HL-60 (cell line): Measurements from ENCODE around the gene DNAH17.

Source experiments
- DNase-seq, 2 experiments: peaks; one replicate each; pipeline ENCODE4 v3.0.0-alpha.2; 2010 to 2020; ENCODE audit warnings: low read depth in 1 of 2, low spot score in 1 of 2
- H3K27ac ChIP-seq: fragments of 250-450 bp; sonication (Bioruptor Pico); replicated peaks from 2 replicates; pipeline ENCODE4 v1.5.1; 2020; ENCODE audit warnings: mild to moderate bottlenecking, moderate library complexity
- H3K27me3 ChIP-seq: fragments of 250-450 bp; sonication (Bioruptor Pico); 2 replicates; pipeline ENCODE4 v1.5.1; 2021; ENCODE audit warnings: mild to moderate bottlenecking, moderate library complexity; ENCODE audit not compliant: insufficient read depth, poor library complexity, severe bottlenecking
- H3K4me3 ChIP-seq: replicated peaks from 2 replicates; pipeline ENCODE4 v1.5.1; 2011; ENCODE audit warnings: mild to moderate bottlenecking, control low read depth, low read length; ENCODE audit not compliant: insufficient read depth
- CTCF ChIP-seq: IDR thresholded peaks from one replicate; pipeline ENCODE4 v1.5.1; 2011; ENCODE audit warnings: low read length, control low read depth, inconsistent platforms; ENCODE audit not compliant: insufficient read depth
- GABPA ChIP-seq: IDR thresholded peaks from 2 replicates; pipeline ENCODE4 v1.6.1; 2012; ENCODE audit warnings: low read depth
- POLR2AphosphoS5 ChIP-seq: IDR thresholded peaks from 2 replicates; pipeline ENCODE4 v1.6.1; 2012; ENCODE audit warnings: low read depth
- SPI1 ChIP-seq: IDR thresholded peaks from 2 replicates; pipeline ENCODE4 v1.6.1; 2012; ENCODE audit warnings: low read depth, mild to moderate bottlenecking, borderline replicate concordance
- TF ChIP-seq, protein P1 (sequence below): IDR thresholded peaks from 2 replicates; pipeline ENCODE4 v1.6.1; 2012; ENCODE audit warnings: low read depth; ENCODE audit not compliant: insufficient replicate concordance

Gene DNAH17

GRCh38 chr17:78397681-78398101, 179.5 kb downstream of the DNAH17 start:
- TF ChIP-seq SPI1 = no peak
- TF ChIP-seq GABPA = no peak
- TF ChIP-seq CTCF = no peak
- TF ChIP-seq POLR2AphosphoS5 = no peak
- TF ChIP-seq, protein P1, sequence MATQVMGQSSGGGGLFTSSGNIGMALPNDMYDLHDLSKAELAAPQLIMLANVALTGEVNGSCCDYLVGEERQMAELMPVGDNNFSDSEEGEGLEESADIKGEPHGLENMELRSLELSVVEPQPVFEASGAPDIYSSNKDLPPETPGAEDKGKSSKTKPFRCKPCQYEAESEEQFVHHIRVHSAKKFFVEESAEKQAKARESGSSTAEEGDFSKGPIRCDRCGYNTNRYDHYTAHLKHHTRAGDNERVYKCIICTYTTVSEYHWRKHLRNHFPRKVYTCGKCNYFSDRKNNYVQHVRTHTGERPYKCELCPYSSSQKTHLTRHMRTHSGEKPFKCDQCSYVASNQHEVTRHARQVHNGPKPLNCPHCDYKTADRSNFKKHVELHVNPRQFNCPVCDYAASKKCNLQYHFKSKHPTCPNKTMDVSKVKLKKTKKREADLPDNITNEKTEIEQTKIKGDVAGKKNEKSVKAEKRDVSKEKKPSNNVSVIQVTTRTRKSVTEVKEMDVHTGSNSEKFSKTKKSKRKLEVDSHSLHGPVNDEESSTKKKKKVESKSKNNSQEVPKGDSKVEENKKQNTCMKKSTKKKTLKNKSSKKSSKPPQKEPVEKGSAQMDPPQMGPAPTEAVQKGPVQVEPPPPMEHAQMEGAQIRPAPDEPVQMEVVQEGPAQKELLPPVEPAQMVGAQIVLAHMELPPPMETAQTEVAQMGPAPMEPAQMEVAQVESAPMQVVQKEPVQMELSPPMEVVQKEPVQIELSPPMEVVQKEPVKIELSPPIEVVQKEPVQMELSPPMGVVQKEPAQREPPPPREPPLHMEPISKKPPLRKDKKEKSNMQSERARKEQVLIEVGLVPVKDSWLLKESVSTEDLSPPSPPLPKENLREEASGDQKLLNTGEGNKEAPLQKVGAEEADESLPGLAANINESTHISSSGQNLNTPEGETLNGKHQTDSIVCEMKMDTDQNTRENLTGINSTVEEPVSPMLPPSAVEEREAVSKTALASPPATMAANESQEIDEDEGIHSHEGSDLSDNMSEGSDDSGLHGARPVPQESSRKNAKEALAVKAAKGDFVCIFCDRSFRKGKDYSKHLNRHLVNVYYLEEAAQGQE = no peak
- Histone ChIP-seq H3K27ac (no peak overlapping the region), H3K27me3 (no peaks in the 10 kb centered on the region), H3K4me3 (no peak overlapping the region)
- no peak for DNase-seq

GRCh38 chr17:78396441-78397337, 180.5 kb downstream of the DNAH17 start:
- DNase-seq = no peak
- TF ChIP-seq POLR2AphosphoS5 (no peak), GABPA (no peak), SPI1 (no peak), CTCF (no peak)
- TF ChIP-seq, protein P1 = no peak
- no peak overlapping the region for H3K27ac ChIP-seq
- H3K27me3 ChIP-seq = no peaks in the 10 kb centered on the region
- no peak overlapping the region for H3K4me3 ChIP-seq

DNA sequence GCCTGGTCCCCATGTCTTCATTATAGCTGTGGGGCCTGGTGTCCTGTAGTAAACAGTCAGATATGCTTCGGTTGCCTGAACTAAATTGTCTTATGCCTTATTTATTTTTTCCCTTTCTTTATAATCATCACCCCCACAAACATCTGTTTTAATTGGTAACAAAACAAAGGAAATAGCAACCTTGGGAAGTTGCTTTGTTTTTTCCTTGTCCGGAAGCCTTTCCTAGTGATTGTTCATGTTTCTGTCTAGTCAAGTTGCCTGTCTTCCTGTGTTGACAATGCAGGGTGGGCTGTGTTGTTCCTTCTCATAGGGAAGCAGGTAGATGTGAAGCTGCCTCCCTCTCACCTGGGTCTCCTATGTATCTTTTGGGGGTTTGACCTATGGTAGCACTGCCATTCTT, 182.0 kb downstream of the DNAH17 start:
- Histone ChIP-seq H3K27ac (no peak overlapping the region), H3K27me3 (no peaks in the 10 kb centered on the region), H3K4me3 (no peak overlapping the region)
- TF ChIP-seq CTCF = no peak
- TF ChIP-seq GABPA = no peak
- no peak for TF ChIP-seq POLR2AphosphoS5
- TF ChIP-seq SPI1 = no peak
- TF ChIP-seq, protein P1 = no peak
- no peak for DNase-seq
